BLaER1 treated with 17β-estradiol and CSF1 and Interleukin-3, amounts not matched to agents 10 nM and 100 nM (cell line): ENCODE measurements around the gene NEB.

Source experiments
- H3K27ac ChIP-seq, 11 experiments: shearing (Covaris generic); formaldehyde crosslinking; 2 replicates each; pipeline ENCODE4 v1.8.1; 2022
- H3K27me3 ChIP-seq, 11 experiments: shearing (Covaris generic); formaldehyde crosslinking; 2 replicates each; pipeline ENCODE4 v1.8.1; 2022
- H3K36me3 ChIP-seq, 11 experiments: shearing (Covaris generic); formaldehyde crosslinking; 2 replicates each; pipeline ENCODE4 v1.8.1; 2022
- H3K4me1 ChIP-seq, 10 experiments: shearing (Covaris generic); formaldehyde crosslinking; 2 replicates each; pipeline ENCODE4 v1.8.1; 2022
- H3K4me2 ChIP-seq, 11 experiments: shearing (Covaris generic); formaldehyde crosslinking; 2 replicates each; pipeline ENCODE4 v1.8.1; 2022
- H3K4me3 ChIP-seq, 10 experiments: shearing (Covaris generic); formaldehyde crosslinking; 2 replicates each; pipeline ENCODE4 v1.8.1; 2022
- H3K9ac ChIP-seq, 11 experiments: shearing (Covaris generic); formaldehyde crosslinking; 2 replicates each; pipeline ENCODE4 v1.8.1; 2022
- H3K9me3 ChIP-seq, 11 experiments: shearing (Covaris generic); formaldehyde crosslinking; replicated peaks in 1 of 11; 2 replicates each; pipeline ENCODE4 v1.8.1; 2022
- H4K20me1 ChIP-seq, 11 experiments: shearing (Covaris generic); formaldehyde crosslinking; 2 replicates each; pipeline ENCODE4 v1.8.1; 2022
- Cebpa-rat ChIP-seq, 11 experiments: shearing (Covaris generic); IDR thresholded peaks; 2 replicates each; pipeline ENCODE4 v1.8.1; 2022

The NEB gene, protein sequence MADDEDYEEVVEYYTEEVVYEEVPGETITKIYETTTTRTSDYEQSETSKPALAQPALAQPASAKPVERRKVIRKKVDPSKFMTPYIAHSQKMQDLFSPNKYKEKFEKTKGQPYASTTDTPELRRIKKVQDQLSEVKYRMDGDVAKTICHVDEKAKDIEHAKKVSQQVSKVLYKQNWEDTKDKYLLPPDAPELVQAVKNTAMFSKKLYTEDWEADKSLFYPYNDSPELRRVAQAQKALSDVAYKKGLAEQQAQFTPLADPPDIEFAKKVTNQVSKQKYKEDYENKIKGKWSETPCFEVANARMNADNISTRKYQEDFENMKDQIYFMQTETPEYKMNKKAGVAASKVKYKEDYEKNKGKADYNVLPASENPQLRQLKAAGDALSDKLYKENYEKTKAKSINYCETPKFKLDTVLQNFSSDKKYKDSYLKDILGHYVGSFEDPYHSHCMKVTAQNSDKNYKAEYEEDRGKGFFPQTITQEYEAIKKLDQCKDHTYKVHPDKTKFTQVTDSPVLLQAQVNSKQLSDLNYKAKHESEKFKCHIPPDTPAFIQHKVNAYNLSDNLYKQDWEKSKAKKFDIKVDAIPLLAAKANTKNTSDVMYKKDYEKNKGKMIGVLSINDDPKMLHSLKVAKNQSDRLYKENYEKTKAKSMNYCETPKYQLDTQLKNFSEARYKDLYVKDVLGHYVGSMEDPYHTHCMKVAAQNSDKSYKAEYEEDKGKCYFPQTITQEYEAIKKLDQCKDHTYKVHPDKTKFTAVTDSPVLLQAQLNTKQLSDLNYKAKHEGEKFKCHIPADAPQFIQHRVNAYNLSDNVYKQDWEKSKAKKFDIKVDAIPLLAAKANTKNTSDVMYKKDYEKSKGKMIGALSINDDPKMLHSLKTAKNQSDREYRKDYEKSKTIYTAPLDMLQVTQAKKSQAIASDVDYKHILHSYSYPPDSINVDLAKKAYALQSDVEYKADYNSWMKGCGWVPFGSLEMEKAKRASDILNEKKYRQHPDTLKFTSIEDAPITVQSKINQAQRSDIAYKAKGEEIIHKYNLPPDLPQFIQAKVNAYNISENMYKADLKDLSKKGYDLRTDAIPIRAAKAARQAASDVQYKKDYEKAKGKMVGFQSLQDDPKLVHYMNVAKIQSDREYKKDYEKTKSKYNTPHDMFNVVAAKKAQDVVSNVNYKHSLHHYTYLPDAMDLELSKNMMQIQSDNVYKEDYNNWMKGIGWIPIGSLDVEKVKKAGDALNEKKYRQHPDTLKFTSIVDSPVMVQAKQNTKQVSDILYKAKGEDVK (N-terminal part only)

DNA sequence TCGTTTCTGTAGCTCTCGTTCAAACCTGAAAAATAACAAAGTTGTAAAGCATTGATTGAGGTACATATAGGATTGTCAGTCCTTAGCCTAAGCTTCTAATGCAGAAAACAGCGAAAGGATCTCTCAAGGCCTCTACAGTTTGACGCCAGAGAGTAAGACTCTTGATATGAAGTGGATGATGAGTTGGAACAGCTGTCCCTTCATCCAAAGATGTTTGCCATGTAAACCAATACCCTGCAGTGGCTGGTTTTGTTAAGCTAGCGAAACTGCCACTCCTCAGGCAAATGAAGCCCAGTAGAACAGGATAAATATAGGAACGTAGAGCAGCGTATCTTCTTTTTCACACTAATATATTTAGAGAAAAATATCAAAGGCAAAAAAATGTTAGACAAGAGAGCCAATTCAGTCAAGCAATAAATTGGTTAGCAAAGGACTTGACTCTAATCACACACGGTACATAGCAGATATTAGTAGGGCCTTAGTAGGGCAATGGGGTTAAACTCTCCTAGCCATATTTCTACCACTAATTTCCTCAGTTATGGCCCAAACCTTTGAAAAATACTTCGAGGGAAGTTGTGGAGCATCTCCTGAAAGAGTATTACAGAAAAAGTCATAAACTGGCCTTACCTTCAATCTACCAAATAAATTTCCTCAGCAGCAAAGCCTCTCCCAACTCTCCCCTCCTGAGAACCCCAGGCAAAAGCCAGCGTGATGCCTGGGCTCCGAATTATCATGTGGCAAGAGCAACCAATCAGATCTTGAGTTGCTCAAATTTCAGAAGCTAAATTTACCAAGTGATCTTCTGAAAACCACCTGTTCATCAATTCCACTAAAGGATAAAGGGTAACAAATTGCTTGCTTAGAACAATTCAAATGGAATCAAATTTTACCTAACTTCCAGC is at the start of gene NEB:
NEB (minus strand) TSS at position 706 of the 902 bp plus-strand sequence. CDS start 1,320 bp downstream, outside the sequence.
- Histone ChIP-seq H3K4me2 (no peak within 1 kb of the TSS), H3K27me3 (no peaks in the 10 kb centered on the region), H3K9me3 (peaks cover 0 to 3% (median 2%) of the 10 kb centered on the region in 11 experiments; a peak in 7 of 22 replicates), H3K9ac (no peak within 1 kb of the TSS), H3K27ac (no peak within 1 kb of the TSS), H3K36me3 (peaks cover 0 to under 1% (median 0%) of the 10 kb centered on the region in 11 experiments; a peak in 1 of 22 replicates), H3K4me3 (no peak within 1 kb of the TSS), H3K4me1 (peaks cover 5 to 20% (median 11%) of the 10 kb centered on the region in 10 experiments; a peak in 14 of 20 replicates), H4K20me1 (no peaks in the 10 kb centered on the region)
- TF ChIP-seq Cebpa-rat (IDR thresholded peaks at IDR 0.05), result no peak

DNA sequence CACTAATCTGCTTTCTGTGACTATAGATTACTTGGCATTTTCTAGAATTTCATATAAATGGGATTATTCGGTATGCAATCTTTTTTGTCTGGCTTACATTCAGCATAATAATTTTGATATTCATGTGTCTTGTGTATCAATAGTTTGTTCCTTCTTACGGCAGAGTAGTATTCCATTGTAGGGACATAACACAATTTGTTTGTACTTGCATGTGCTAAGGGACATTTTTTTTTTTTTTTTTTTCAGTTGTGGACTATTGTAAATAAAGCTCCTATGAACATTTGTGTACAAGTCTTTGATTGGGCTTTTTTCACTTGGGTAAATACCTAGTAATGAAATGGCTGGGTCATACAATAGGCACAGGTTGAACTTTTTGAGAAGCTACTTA is 48.9 kb upstream of the NEB start:
- Histone ChIP-seq H4K20me1 (no peaks in the 10 kb centered on the region; a peak in 1 of 22 replicates), H3K4me1 (no peaks in the 10 kb centered on the region), H3K9me3 (peaks cover 0 to 12% (median 7%) of the 10 kb centered on the region in 11 experiments; a peak in 9 of 22 replicates), H3K27ac (no peak overlapping the region), H3K4me3 (no peak overlapping the region), H3K9ac (no peak overlapping the region), H3K36me3 (peaks cover 15 to 70% (median 40%) of the 10 kb centered on the region in 11 experiments; a peak in 20 of 22 replicates), H3K27me3 (no peaks in the 10 kb centered on the region), H3K4me2 (no peak overlapping the region)
- TF ChIP-seq Cebpa-rat (IDR thresholded peaks at IDR 0.05), result no peak

DNA sequence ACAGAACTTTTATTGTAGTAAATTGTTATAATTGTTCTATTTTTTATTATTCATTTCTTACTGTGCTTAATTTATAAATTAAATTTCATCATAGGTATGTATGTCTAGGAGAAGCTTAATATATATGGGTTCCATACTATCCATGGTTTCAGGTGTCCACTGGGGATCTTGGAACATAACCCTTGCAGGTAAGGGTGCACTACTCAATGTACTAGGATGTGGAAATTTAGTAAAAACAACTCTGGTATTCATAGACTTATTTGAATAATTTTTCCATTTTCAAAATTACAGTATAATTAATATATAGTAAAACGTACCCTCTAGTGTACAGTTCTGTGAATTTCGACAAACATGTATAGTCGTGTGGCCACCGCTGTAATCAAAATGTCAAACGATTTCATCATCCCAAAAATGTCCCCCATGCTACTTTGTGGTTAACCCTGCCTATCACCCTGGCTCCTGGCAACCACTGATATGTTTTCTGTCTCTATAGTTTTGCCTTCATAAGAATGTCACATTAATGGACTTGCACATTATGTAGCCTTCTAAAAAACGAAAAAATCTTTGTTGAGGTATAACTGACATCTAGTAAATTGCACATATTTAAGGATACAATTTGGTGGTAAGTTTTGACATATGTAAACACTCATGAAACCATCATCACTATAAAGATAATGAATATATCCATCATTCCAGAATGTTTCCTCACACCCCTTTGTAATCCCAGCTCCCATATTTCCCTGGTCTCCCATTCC is 48.3 kb upstream of the NEB start:
- Histone ChIP-seq H3K4me1 (no peaks in the 10 kb centered on the region), H3K4me3 (no peak overlapping the region), H4K20me1 (no peaks in the 10 kb centered on the region; a peak in 1 of 22 replicates), H3K9me3 (peaks cover 0 to 12% (median 7%) of the 10 kb centered on the region in 11 experiments; a peak in 9 of 22 replicates), H3K27ac (no peak overlapping the region), H3K36me3 (peaks cover 13 to 70% (median 39%) of the 10 kb centered on the region in 11 experiments; a peak in 20 of 22 replicates), H3K4me2 (no peak overlapping the region), H3K27me3 (no peaks in the 10 kb centered on the region), H3K9ac (no peak overlapping the region)
- TF ChIP-seq Cebpa-rat (IDR thresholded peaks at IDR 0.05), result no peak

DNA sequence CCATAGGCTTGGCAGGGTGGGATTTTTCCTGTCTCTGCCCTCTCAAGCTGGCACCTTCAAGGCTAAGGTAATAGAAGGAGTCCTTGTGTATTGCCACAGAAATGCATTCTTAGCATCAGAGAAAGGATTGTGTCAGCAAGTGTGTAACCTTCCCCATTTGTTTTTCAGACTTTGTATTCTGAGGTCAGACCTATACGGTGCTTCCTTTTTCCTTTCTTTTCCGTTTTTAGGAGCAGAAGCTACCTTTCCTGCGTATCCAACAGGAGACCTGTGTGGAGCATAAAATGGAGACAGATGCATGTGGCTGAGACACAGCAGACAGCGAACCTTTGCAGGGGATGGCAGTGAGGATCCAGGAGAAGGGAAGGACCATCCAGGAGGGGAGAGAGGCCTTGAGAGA is 47.4 kb upstream of the NEB start:
- Histone ChIP-seq H3K9ac (no peak overlapping the region), H3K27ac (no peak overlapping the region), H3K4me1 (no peaks in the 10 kb centered on the region), H3K9me3 (peaks cover 0 to 12% (median 8%) of the 10 kb centered on the region in 11 experiments; a peak in 9 of 22 replicates), H3K36me3 (peaks cover 19 to 79% (median 46%) of the 10 kb centered on the region in 11 experiments), H4K20me1 (no peaks in the 10 kb centered on the region; a peak in 1 of 22 replicates), H3K4me3 (no peak overlapping the region), H3K4me2 (no peak overlapping the region), H3K27me3 (no peaks in the 10 kb centered on the region)
- TF ChIP-seq Cebpa-rat (IDR thresholded peaks at IDR 0.05), result no peak

GRCh38 chr2:151780938-151781337 is 46.7 kb upstream of the NEB start:
- peaks cover 25 to 83% (median 51%) of the 10 kb centered on the region in 11 experiments for H3K36me3 ChIP-seq
- TF ChIP-seq Cebpa-rat (IDR thresholded peaks at IDR 0.05), result no peak
- H4K20me1 ChIP-seq, result no peaks in the 10 kb centered on the region; a peak in 1 of 22 replicates
- H3K4me3 ChIP-seq, result no peak overlapping the region
- H3K9ac ChIP-seq, result no peak overlapping the region
- H3K4me1 ChIP-seq, result peaks cover 0 to 3% (median under 1%) of the 10 kb centered on the region in 10 experiments; a peak in 7 of 20 replicates
- peaks cover 0 to 12% (median 8%) of the 10 kb centered on the region in 11 experiments; a peak in 9 of 22 replicates for H3K9me3 ChIP-seq
- H3K4me2 ChIP-seq, result no peak overlapping the region
- H3K27ac ChIP-seq, result no peak overlapping the region
- no peaks in the 10 kb centered on the region for H3K27me3 ChIP-seq

DNA sequence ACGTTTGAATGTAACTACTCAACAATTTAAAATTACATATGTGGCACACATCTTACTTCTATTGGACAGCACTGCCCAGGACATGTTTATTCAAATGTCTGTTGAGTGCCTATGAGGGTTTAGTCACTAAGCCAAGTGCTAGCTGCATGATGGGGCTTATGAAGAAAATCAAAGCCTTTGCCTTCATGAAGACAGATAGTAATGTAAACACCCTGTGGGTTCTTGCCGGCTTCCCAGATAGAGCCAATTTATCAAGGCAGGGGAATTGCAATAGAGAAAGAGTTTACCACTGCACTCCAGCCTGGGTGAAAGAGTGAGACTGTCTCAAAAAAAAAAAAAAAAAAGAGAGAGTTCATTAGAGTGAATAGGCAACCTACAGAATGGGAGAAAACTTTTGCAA is 43.7 kb upstream of the NEB start:
- Histone ChIP-seq H4K20me1 (no peaks in the 10 kb centered on the region), H3K9ac (no peak overlapping the region), H3K27me3 (no peaks in the 10 kb centered on the region), H3K4me1 (peaks cover 9 to 27% (median 18%) of the 10 kb centered on the region in 10 experiments; a peak in 19 of 20 replicates), H3K4me3 (no peak overlapping the region), H3K4me2 (no peak overlapping the region), H3K27ac (no peak overlapping the region), H3K9me3 (peaks cover 0 to 12% (median 8%) of the 10 kb centered on the region in 11 experiments; a peak in 9 of 22 replicates), H3K36me3 (peaks cover 21 to 60% (median 38%) of the 10 kb centered on the region in 11 experiments)
- no peak for TF ChIP-seq Cebpa-rat (IDR thresholded peaks at IDR 0.05)

GRCh38 chr2:151777487-151777886 is 43.2 kb upstream of the NEB start:
- Histone ChIP-seq H3K4me2 (no peak overlapping the region), H3K9ac (no peak overlapping the region), H3K27ac (no peak overlapping the region), H3K27me3 (no peaks in the 10 kb centered on the region), H3K4me3 (no peak overlapping the region), H3K9me3 (peaks cover 0 to 12% (median 8%) of the 10 kb centered on the region in 11 experiments; a peak in 9 of 22 replicates), H3K4me1 (peaks cover 11 to 31% (median 21%) of the 10 kb centered on the region in 10 experiments), H3K36me3 (peaks cover 21 to 56% (median 38%) of the 10 kb centered on the region in 11 experiments), H4K20me1 (no peaks in the 10 kb centered on the region)
- TF ChIP-seq Cebpa-rat (IDR thresholded peaks at IDR 0.05), result no peak
